K562 (cell line): Measurements from ENCODE around the gene OVOL1. TPM values are rescaled to one million over a fixed set of nuclear protein-coding genes. Genes with fewer than 3 reads are reported as not detected.

Source experiments
- HDAC8 ChIP-seq: fragments of 450-650 bp; IDR thresholded peaks from 2 replicates; pipeline ENCODE4 v1.6.1; 2016; ENCODE audit warnings: mild to moderate bottlenecking, missing genetic modification characterization, moderate library complexity, missing compliant biosample characterization
- HDGF ChIP-seq: fragments of 450-650 bp; IDR thresholded peaks from 2 replicates; pipeline ENCODE4 v1.6.1; 2016
- KLF16 ChIP-seq: IDR thresholded peaks from 2 replicates; pipeline ENCODE4 v1.6.1; 2016; ENCODE audit warnings: antibody characterized with exemption
- MECOM ChIP-seq: fragments of 250-450 bp; sonication (Bioruptor Pico); IDR thresholded peaks from 2 replicates; pipeline ENCODE4 v1.8.0; 2022; ENCODE audit warnings: inconsistent platforms
- NR2C2 ChIP-seq, 2 experiments: fragments of 200-800 bp in 1 of 2; sonication (Bioruptor generic) in 1 of 2; sonication (generic) in 1 of 2; formaldehyde crosslinking in 1 of 2; IDR thresholded peaks; 2 replicates each; pipeline versions ENCODE4 v1.6.1 to v1.8.0; 2016 to 2022; ENCODE audit warnings: mild to moderate bottlenecking in 1 of 2, missing compliant biosample characterization in 1 of 2, missing genetic modification characterization in 1 of 2, missing genetic modification reagents in 1 of 2
- POLR2G ChIP-seq: fragments of 200-400 bp; formaldehyde crosslinking; IDR thresholded peaks from 2 replicates; pipeline ENCODE4 v1.6.1; 2017; ENCODE audit warnings: low read depth, mild to moderate bottlenecking, antibody characterized with exemption, low read length, moderate library complexity
- SMC3 ChIP-seq: conservative IDR thresholded peaks from 2 replicates; pipeline ENCODE4 v1.6.1; 2011; ENCODE audit warnings: low read depth, low read length, improper control_type of control experiment; ENCODE audit not compliant: insufficient read depth
- SNRNP70 ChIP-seq: fragments of 200-400 bp; formaldehyde crosslinking; optimal IDR thresholded peaks from 2 replicates; pipeline ENCODE3; 2017; ENCODE audit warnings: low read depth, low read length
- STAT5B ChIP-seq: fragments of 250-450 bp; sonication (Bioruptor Pico); IDR thresholded peaks from 2 replicates; pipeline ENCODE4 v1.8.0; 2021; ENCODE audit warnings: mild to moderate bottlenecking, inconsistent platforms
- TRIM28 ChIP-seq: fragments of 450-650 bp; IDR thresholded peaks from 2 replicates; pipeline ENCODE4 v1.6.1; 2017
- ZNF695 ChIP-seq: fragments of 450-650 bp; formaldehyde crosslinking; IDR thresholded peaks from 2 replicates; pipeline ENCODE4 v1.4.0; 2020; ENCODE audit warnings: mild to moderate bottlenecking, moderate library complexity
- ZZZ3 ChIP-seq: fragments of 450-650 bp; IDR thresholded peaks from 2 replicates; pipeline ENCODE4 v1.6.1; 2016; ENCODE audit warnings: antibody characterized with exemption, mild to moderate bottlenecking, moderate library complexity
- polyA plus RNA-seq, 8 experiments: library from polyadenylated mRNA; depleted of rRNA in 4 of 8; stranded (reverse) in 5 of 8; unstranded in 3 of 8; fragments of >200 nt; fragmentation: Nextera tagmentation in 2 of 8; fragmentation: Illumina TruSeq in 1 of 8; extraction: Ambion mirVana in 2 of 8; extraction: Trizol in 1 of 8; gene quantifications; 2 replicates each; pipeline versions ENCODE4 v1.2.1 to v1.2.3, GENCODE V29; 2011 to 2014; ENCODE audit warnings: inconsistent platforms in 1 of 8, missing spikeins in 1 of 8
- total RNA-seq, 7 experiments: library from RNA; depleted of rRNA in 6 of 7; stranded (reverse); fragments of >200 nt in 6 of 7; fragmentation: Illumina TruSeq in 2 of 7; extraction: Trizol in 2 of 7; gene quantifications; 2 replicates each; pipeline versions ENCODE4 v1.2.1 to v1.2.3, GENCODE V29; 2011 to 2021; ENCODE audit warnings: low replicate concordance in 1 of 7
- TF ChIP-seq, protein P1 (sequence below): sonication (generic); formaldehyde crosslinking; IDR thresholded peaks from 2 replicates; pipeline ENCODE4 v1.8.1; 2023; ENCODE audit warnings: mild to moderate bottlenecking, missing genetic modification reagents
- TF ChIP-seq, protein P2 (sequence below), 2 experiments: IDR thresholded peaks in 1 of 2; conservative IDR thresholded peaks in 1 of 2; 2 replicates each; pipeline ENCODE4 v1.6.1; 2016; ENCODE audit warnings: low read depth in 2 of 2, mild to moderate bottlenecking in 1 of 2, missing compliant biosample characterization in 1 of 2, missing genetic modification characterization in 1 of 2, moderate library complexity in 1 of 2
- TF ChIP-seq, protein P3 (sequence below): sonication (generic); formaldehyde crosslinking; IDR thresholded peaks from 2 replicates; pipeline ENCODE4 v1.8.1; 2023; ENCODE audit warnings: mild to moderate bottlenecking, missing genetic modification reagents
- TF ChIP-seq, protein P4 (sequence below): fragments of 250-450 bp; sonication (Bioruptor Pico); IDR thresholded peaks from 2 replicates; pipeline ENCODE4 v1.4.0; 2020; ENCODE audit warnings: mild to moderate bottlenecking, moderate library complexity
- TF ChIP-seq, protein P5 (sequence below): fragments of 250-450 bp; sonication (Bioruptor Pico); IDR thresholded peaks from 2 replicates; pipeline ENCODE4 v1.5.0; 2021
- TF ChIP-seq, protein P6 (sequence below): fragments of 250-450 bp; sonication (Bioruptor Pico); IDR thresholded peaks from 2 replicates; pipeline ENCODE4 v1.8.0; 2022; ENCODE audit warnings: moderate library complexity, mild to moderate bottlenecking, inconsistent platforms

Gene OVOL1
- total and polyA plus RNA-seq, 9 of the 15 experiments (the other 6 are each of a cell fraction or from before 2014, with no cell fraction given) = 0.09 TPM; not detected in 8

DNA sequence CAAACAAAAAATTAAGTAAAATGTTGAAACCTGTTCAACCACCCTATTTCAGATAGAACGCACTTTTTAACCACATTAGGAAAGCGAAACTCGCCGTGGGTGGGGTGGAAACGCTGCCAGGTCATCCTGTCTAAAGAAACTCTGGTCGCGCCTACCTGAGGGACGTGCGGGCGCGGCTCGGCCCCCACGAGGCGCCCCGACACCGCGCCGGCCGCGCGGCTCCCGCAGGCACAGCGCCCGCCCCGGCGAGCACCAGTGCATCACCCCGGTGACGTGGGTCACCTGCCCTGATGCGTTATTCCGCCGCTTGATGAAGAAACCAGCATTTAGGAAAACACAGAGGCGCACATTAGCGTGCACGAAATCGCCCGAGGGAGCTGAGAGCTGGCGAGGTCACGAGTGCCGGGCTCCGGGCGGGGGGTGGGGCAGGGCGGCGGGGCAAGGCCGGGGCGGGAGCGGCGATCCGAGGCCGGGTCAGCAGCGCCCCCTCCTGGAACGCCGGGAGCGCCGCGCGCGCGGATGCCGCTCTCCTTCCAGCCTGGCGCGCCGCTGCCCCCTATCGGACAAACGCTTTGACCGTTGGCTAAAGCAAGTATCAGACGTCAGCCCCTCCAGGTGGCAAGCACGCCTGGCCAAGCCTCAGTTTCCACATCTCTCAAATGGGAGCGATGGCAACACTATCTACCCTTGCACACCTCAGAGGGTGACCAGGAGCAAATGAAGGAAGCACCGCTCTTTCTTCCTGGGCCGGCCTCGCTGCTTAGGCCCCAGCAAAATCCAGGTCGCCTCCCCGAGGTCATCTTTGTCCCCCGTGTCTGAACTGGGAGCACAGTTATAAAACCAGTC lies 31.2 kb downstream of the OVOL1 start (continued):
- TF ChIP-seq, protein P1, sequence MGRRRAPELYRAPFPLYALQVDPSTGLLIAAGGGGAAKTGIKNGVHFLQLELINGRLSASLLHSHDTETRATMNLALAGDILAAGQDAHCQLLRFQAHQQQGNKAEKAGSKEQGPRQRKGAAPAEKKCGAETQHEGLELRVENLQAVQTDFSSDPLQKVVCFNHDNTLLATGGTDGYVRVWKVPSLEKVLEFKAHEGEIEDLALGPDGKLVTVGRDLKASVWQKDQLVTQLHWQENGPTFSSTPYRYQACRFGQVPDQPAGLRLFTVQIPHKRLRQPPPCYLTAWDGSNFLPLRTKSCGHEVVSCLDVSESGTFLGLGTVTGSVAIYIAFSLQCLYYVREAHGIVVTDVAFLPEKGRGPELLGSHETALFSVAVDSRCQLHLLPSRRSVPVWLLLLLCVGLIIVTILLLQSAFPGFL (CRISPR knock-in tag) = peak; percentile 88; the same call in 1 of the 2 replicates
- TF ChIP-seq ZNF695 (CRISPR knock-in tag) (no peak), MECOM (CRISPR knock-in tag) (no peak), ZZZ3 (no peak), POLR2G (peak; percentile 67), NR2C2 (CRISPR knock-in tag; IDR thresholded peaks at IDR 0.05) (no peak), NR2C2 (tag; IDR thresholded peaks at IDR 0.05) (peak; percentile 84), STAT5B (CRISPR knock-in tag) (no peak), SMC3 (peak; percentile 94), HDGF (no peak), TRIM28 (no peak), SNRNP70 (no peak), HDAC8 (tag) (no peak), KLF16 (peak; percentile 41)
- TF ChIP-seq, protein P2, sequence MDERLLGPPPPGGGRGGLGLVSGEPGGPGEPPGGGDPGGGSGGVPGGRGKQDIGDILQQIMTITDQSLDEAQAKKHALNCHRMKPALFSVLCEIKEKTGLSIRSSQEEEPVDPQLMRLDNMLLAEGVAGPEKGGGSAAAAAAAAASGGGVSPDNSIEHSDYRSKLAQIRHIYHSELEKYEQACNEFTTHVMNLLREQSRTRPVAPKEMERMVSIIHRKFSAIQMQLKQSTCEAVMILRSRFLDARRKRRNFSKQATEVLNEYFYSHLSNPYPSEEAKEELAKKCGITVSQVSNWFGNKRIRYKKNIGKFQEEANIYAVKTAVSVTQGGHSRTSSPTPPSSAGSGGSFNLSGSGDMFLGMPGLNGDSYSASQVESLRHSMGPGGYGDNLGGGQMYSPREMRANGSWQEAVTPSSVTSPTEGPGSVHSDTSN (CRISPR knock-in tag; IDR thresholded peaks at IDR 0.05; ENCODE audit: low read depth) = no peak
- TF ChIP-seq, protein P2 (tag; conservative IDR thresholded peaks at IDR 0.05; ENCODE audit: low read depth) = no peak
- TF ChIP-seq, protein P3, sequence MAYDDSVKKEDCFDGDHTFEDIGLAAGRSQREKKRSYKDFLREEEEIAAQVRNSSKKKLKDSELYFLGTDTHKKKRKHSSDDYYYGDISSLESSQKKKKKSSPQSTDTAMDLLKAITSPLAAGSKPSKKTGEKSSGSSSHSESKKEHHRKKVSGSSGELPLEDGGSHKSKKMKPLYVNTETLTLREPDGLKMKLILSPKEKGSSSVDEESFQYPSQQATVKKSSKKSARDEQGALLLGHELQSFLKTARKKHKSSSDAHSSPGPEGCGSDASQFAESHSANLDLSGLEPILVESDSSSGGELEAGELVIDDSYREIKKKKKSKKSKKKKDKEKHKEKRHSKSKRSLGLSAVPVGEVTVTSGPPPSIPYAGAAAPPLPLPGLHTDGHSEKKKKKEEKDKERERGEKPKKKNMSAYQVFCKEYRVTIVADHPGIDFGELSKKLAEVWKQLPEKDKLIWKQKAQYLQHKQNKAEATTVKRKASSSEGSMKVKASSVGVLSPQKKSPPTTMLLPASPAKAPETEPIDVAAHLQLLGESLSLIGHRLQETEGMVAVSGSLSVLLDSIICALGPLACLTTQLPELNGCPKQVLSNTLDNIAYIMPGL (CRISPR knock-in tag) = peak; percentile 68; the same call in 1 of the 2 replicates
- TF ChIP-seq, protein P4, sequence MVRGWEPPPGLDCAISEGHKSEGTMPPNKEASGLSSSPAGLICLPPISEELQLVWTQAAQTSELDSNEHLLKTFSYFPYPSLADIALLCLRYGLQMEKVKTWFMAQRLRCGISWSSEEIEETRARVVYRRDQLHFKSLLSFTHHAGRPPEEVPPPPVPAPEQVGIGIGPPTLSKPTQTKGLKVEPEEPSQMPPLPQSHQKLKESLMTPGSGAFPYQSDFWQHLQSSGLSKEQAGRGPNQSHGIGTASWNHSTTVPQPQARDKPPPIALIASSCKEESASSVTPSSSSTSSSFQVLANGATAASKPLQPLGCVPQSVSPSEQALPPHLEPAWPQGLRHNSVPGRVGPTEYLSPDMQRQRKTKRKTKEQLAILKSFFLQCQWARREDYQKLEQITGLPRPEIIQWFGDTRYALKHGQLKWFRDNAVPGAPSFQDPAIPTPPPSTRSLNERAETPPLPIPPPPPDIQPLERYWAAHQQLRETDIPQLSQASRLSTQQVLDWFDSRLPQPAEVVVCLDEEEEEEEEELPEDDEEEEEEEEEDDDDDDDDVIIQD (CRISPR knock-in tag) = no peak
- TF ChIP-seq, protein P5, sequence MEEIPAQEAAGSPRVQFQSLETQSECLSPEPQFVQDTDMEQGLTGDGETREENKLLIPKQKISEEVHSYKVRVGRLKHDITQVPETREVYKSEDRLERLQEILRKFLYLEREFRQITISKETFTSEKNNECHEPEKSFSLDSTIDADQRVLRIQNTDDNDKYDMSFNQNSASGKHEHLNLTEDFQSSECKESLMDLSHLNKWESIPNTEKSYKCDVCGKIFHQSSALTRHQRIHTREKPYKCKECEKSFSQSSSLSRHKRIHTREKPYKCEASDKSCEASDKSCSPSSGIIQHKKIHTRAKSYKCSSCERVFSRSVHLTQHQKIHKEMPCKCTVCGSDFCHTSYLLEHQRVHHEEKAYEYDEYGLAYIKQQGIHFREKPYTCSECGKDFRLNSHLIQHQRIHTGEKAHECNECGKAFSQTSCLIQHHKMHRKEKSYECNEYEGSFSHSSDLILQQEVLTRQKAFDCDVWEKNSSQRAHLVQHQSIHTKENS (CRISPR knock-in tag) = no peak
- TF ChIP-seq, protein P6, sequence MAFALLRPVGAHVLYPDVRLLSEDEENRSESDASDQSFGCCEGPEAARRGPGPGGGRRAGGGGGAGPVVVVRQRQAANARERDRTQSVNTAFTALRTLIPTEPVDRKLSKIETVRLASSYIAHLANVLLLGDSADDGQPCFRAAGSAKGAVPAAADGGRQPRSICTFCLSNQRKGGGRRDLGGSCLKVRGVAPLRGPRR (CRISPR knock-in tag) = no peak
